Stimulated activated CD8-positive, alpha-beta memory T cell treated with anti-CD3 and anti-CD28 coated beads, Interleukin-4, amount 100 ng/mL, for 24 hours (primary cell): ENCODE results near the gene LIPG.

Experiments used
- DNase-seq: peaks from one replicate; pipeline ENCODE4 v3.0.0-alpha.2; 2020; ENCODE audit warnings: low read depth

The LIPG gene

GRCh38 chr18:49638891-49639557 is 77.2 kb downstream of the LIPG start:
- no peak for DNase-seq

- DNase-seq: no peak
Measured at GRCh38 chr18:49639643-49640391, 78.0 kb downstream of the LIPG start.

- no peak for DNase-seq
Measured at GRCh38 chr18:49640741-49641140, 78.9 kb downstream of the LIPG start.

- DNase-seq: no peak
Measured at GRCh38 chr18:49645196-49645595, 83.3 kb downstream of the LIPG start.

GRCh38 chr18:49645841-49646351 is 84.0 kb downstream of the LIPG start:
- DNase-seq: no peak

GRCh38 chr18:49646873-49647272 is 85.0 kb downstream of the LIPG start:
- DNase-seq: no peak

- no peak for DNase-seq
Measured at GRCh38 chr18:49647496-49648168, 85.8 kb downstream of the LIPG start.

GRCh38 chr18:49648326-49648725 is 86.5 kb downstream of the LIPG start:
- no peak for DNase-seq
